Skin of body (tissue), 2 donors: ENCODE data around the gene SLC45A2. TPM values are rescaled to one million over a fixed set of nuclear protein-coding genes. Genes with fewer than 3 reads are reported as not detected.
"Not testable (repeated sequence)": the region's sequence is repeated elsewhere in the genome, so short reads cannot be mapped to it uniquely, and the experiment has no call there.

Experiments
- DNase-seq: peaks from one replicate; lab custom pipeline; 2025; lab: John Stamatoyannopoulos, UW
- total RNA-seq: library from RNA; depleted of rRNA; stranded (reverse); fragments of >200 nt; gene quantifications from one replicate; pipeline ENCODE4 v1.2.3, GENCODE V29; 2014

The SLC45A2 gene, protein sequence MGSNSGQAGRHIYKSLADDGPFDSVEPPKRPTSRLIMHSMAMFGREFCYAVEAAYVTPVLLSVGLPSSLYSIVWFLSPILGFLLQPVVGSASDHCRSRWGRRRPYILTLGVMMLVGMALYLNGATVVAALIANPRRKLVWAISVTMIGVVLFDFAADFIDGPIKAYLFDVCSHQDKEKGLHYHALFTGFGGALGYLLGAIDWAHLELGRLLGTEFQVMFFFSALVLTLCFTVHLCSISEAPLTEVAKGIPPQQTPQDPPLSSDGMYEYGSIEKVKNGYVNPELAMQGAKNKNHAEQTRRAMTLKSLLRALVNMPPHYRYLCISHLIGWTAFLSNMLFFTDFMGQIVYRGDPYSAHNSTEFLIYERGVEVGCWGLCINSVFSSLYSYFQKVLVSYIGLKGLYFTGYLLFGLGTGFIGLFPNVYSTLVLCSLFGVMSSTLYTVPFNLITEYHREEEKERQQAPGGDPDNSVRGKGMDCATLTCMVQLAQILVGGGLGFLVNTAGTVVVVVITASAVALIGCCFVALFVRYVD
- total RNA-seq: 0.39 TPM

- no peak for DNase-seq
Observed at GRCh38 chr5:33984671-33985124, at the start of gene SLC45A2. SLC45A2 (minus strand) TSS chr5:33984693; CDS start chr5:33984583, 110 bp downstream.

- DNase-seq: no peak
Observed at GRCh38 chr5:34031966-34032365, 47.5 kb upstream of the SLC45A2 start.

DNA sequence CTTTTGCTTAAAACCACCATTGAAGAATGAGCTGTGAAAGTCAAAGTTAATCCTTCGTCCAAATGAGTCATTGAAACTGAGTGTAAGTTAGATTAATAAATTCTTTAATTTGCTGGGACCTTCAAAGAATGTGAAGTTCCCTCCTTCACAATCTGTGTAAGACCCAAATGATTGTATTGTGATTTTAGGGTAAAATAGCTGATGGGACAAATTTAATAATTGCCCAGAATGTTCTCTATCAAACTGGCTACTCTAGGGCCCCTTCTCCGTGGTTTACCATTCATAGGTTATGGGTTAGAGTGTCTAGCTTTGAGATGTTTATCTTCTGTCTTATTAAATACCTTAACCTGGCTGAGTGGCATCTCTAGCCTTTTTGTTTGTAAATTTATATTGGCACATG is 46.6 kb upstream of the SLC45A2 start:
- DNase-seq: no peak

DNA sequence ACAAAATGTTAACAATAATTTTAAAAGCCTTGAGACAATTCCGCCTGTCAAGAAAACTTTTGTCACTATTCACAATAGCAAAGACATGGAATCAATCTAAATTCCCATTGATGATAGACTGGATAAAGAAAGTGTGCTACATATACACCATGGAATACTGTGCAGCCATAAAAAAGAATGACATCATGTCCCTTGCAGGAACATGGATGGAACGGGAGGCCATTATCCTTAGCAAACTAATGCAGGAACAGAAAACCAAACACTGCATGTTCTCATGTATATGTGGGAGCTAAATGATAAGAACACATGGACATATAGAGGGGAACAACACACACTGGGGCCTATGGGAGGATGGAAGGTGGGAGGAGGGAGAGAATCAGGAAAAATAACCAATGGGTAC is 46.1 kb upstream of the SLC45A2 start:
- DNase-seq: not testable (repeated sequence)

- peak; percentile 17 for DNase-seq
Observed at GRCh38 chr5:34030048-34030447, 45.6 kb upstream of the SLC45A2 start.

GRCh38 chr5:34028349-34028748 is 43.9 kb upstream of the SLC45A2 start:
- no peak for DNase-seq

DNA sequence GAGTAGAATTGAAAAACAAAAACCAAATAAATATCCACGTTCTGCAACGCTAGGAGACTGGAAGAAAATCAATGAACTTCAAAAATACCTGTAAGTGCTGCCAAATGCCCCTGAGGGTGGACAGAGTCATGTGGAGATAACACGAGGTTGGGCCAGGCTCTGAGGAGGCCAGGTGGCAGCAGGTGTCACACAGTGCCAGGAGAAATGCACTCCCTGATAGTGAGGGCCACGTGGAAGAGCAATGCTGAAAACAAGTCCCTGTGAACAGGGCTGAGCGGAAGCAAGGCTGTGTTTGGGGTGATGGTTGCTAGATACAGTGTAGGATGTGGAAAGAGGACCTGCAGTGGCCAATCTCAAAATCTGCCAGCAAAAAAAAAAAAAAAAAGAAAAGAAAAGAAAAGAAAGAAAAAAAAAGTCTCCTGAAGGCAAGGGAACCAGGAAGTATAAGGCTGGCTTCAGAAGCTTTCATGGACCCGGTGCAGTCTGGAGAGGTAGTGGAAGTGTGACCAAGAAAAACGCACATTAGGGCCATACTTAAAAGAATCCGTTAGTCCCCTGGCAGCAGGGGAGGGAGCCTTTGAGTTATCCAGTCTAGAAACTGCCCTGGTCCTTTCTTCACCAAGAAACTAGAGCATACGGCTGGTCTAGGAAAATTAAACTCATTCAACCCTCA is 41.7 kb upstream of the SLC45A2 start:
- no peak for DNase-seq

GRCh38 chr5:34022121-34022705 is 37.7 kb upstream of the SLC45A2 start:
- no peak for DNase-seq

DNA sequence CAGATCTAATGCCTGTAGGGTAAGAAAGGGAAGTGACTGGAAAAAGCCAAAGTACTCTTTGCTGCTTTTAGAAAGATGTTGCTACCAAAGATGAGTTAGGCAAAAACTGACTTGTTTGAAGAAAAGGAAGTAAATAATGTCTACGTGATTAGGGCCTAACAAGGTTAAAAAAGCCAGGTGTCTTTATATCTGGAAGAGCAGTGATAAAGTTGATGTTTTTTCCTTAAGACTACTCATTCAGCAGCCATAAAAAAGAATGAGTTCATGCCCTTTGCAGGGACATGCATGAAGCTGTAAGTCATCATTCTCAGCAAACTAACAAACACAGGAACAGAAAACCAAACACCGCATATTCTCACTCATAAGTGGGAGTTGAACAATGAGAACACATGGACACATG is 36.8 kb upstream of the SLC45A2 start:
- DNase-seq: no peak

DNA sequence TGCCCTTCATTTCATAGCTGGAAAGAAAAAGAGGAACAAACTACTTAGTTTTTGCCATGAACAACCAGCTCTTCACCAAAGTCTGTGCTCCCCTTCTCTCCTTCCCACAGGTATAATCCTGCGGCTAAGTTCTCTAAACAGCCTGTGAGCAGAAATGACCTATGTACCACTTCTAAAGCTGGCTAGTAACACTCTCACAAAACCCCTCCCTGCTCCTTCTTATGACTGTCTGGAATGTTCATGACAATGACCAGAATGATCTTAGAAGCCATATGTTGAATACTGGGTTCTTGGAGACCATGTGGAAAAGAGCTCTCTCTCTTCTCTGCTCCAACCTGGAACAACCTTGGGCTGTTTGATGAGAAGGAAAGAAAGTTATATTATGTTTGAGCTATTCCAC is 36.2 kb upstream of the SLC45A2 start:
- DNase-seq: no peak

- DNase-seq: no peak
Observed at GRCh38 chr5:34017254-34017653, 32.8 kb upstream of the SLC45A2 start.

DNA sequence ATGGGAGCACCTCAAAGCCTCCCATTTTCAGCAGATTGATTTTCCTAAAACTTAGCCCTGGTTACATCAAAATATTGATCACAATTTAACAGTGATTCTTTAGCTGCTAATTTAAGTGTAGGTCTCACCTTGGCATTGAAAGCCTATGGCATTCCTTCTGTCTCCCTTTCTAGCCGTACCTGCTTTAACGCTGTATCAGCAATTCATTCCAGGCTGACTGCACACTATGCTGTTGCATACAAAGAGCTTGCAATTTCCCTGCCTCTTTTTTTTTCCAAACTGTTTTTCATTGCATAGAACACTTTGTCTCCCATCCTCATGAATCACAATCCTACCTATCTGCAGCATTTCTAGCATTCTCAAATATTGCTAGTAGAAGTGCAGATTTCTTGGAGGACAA is 32.3 kb upstream of the SLC45A2 start:
- DNase-seq: no peak

DNA sequence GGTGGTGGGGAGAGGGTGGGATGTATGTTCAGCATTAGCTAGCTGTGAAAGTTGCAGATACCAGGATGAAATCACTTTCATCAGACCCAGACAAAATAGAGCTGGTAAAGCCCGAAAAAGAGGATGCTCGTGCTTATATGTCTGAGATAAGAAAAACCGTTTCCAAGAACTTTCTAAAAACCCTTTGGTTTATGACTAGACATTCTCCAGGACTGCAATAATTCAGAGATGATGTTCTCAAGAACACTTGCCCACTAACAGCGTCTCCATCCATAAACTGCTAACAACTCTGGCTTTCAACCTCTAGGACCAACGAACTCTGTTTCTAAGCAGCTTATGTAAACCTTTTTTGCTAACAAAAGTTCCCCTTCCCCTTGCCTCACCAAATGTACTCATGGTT is 31.7 kb upstream of the SLC45A2 start:
- no peak for DNase-seq

GRCh38 chr5:34015120-34015822 is 30.8 kb upstream of the SLC45A2 start:
- no peak for DNase-seq

DNA sequence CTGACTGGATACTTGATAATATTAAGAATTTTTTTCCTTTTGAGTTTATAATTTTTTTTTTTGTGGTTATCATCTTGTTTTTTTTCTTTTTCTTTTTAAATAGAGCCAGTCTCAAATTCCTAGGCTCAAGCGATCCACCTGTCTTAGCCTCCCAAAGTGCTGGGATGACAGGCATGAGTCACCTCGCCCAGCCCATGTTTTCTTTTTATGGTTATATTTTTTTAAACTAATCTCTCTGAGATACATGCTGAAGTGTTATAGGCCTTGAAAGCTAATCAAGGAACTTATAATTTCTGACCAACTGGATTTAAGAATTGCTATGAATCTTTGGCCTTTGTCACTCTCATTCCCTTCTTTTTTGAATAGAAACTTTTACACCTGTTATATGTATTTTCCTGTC is 30.1 kb upstream of the SLC45A2 start:
- DNase-seq: no peak

DNA sequence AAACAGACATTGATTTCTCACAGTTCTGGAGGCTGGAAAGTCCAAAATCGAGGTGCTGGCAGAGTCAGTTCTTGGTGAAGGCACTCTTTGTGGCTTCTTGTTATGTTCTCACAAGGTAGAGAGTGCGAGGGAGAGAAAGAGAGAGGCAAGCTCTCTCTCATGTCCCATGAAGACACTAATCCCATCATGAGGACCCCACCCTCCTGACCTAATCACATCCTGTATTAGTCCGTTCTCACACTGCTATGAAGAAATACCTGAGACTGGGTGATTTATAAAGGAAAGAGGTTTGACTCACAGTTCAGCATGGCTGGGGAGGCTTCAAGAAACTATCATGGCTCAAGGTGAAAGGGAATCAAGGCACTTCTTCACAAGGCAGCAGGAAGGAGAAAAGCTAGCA is 29.1 kb upstream of the SLC45A2 start:
- DNase-seq: no peak

DNA sequence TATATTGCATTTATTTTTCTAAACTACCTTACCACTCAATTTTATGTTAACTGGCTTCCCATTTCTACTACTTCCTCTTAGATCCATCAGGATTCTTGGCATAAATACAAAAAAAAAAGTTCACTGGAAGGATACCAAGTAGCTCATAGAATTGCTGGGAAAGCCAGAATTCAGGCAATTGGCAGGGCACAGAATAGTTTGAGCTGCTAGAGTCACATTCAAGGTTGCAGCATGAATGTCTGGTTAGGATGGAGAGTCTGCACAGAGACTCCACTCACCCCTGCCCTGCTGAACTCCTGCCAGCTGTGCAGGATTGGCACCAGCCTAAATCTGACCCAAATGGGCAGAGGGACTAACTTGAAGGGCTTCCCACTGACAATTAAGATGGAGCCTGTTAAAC is 28.3 kb upstream of the SLC45A2 start:
- DNase-seq: peak; percentile 17

DNA sequence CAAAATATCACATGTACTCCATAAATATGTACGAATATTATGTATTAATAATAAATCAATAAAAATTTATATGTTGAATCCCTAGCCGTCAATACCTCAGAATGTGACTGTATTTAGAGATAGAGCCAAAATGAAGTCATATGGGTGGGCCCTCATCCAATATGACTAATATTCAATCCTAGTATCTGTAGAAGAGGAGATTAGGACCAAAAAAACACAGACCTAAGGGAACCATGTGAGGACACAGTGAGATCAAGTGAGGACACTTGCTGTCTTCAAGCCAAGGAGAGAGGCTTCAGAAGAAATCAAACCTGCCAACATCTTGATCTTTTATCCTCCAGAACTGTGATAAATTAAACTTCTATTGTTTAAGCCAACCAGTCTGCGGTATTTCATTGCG is 27.0 kb upstream of the SLC45A2 start:
- no peak for DNase-seq

- DNase-seq: not testable (repeated sequence)
Observed at GRCh38 chr5:34010146-34010545, 25.7 kb upstream of the SLC45A2 start.

DNA sequence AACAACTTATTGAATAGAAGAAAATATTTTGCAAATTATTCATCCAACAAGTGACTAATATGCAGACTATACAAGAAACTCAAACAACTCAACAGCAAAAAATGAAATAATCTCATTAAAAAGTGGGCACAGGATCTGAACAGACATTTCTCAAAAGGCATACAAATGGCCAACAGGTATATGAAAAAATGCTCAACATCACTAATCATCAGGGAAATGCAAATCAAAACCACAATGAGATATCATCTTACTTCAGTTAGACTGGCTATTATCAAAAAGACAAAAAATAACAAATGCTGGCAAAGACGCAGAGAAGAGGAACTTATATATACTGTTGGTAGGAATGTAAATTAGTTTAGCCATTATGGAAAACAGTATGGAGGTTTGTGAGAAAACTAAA is 25.1 kb upstream of the SLC45A2 start:
- DNase-seq: no peak

DNA sequence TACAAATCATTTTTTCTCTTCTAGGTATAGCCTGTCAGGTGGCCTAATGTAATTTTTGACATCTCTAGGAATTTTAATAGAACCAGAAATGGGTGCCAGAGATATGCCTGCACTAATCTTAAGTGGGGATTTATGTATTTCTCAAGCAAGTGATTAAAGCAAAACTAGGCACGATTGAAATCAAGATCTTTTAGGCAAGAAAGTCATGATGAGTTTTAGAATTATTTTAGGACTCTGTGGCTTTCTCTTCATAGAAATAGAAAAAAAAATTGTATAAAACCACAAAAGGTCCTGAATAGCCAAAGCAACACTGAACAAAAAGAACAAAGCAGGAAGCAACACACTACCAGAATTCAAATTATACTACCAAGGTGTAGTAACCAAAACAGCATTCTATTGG is 24.3 kb upstream of the SLC45A2 start:
- DNase-seq: peak; percentile 42
